Stimulated activated CD8-positive, alpha-beta memory T cell treated with anti-CD3 and anti-CD28 coated beads, Interleukin-7, amount 100 ng/mL, for 1 hour (primary cell): Measurements from ENCODE around the gene TUBA1A.
"Not testable (repeated sequence)": the region's sequence is repeated elsewhere in the genome, so short reads cannot be mapped to it uniquely, and the experiment has no call there.

Source experiments
- DNase-seq, 2 donors: peaks; one replicate each; pipeline ENCODE4 v3.0.0-alpha.2; 2020; ENCODE audit warnings: low read depth in 2 of 2

The TUBA1A gene

DNA sequence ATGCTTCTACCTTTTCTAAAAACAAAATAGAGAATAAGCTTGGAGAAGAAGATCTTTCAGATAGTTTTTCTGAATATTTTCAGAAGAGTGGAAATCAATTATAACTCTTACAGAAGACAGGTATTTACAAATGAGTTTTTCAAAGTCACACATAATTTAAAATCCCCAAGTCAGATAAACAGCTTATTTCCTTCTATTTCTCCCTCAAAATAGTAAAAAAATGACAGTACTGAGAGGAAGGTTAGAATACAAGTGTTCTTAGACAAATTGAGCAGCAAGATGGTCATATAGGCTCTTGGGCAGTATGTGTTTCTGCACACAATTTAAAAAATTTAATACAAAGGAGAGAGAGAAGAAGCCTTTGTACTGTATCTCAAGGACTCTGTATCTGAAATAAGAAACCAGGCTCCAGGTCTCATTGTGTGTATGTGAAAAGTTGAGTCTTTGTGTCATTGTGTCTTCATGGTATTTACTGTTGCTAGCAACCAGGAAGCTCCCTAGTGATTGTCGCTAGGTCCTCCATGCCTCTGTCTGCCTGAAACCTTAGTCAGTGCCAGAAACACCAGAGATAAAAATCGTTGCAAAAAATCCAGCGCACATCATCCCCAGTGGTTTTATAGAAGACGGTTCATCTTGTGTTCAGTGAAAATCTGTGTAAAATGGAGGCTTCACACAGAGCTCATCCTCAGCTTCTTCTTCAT is 12.9 kb upstream of the TUBA1A start:
- no peak for DNase-seq

DNA sequence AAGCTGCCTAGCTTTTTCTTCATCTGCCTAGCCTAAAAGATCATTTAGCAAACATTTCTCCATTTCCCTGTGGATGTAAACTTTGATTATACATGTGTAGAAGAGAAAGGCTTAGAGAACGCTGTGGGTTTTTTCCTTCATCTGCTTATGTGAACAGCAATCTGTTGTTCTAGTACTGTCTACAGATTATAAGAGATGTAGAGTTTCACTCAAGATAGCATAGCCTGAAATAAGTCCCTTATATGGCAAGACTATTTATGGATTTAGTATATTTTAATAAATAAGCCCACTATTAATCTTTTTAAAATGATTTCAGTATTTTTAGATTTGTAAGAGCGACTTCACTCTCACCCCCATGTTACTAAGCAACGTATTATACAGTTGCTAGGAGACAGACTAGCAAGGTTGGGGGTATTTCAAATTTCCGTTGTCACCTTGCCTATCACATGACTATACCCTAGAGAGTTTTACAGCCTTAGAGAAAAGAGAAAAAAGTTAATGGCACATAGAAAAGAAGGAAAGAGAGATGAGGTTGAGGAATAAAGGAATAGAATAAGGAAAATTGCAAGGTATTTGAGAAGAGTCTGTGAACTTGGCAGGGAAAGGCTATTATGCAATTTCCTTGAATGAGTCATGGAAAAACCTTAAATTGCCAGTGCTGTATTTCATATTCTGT is 12.2 kb upstream of the TUBA1A start:
- DNase-seq = no peak

DNA sequence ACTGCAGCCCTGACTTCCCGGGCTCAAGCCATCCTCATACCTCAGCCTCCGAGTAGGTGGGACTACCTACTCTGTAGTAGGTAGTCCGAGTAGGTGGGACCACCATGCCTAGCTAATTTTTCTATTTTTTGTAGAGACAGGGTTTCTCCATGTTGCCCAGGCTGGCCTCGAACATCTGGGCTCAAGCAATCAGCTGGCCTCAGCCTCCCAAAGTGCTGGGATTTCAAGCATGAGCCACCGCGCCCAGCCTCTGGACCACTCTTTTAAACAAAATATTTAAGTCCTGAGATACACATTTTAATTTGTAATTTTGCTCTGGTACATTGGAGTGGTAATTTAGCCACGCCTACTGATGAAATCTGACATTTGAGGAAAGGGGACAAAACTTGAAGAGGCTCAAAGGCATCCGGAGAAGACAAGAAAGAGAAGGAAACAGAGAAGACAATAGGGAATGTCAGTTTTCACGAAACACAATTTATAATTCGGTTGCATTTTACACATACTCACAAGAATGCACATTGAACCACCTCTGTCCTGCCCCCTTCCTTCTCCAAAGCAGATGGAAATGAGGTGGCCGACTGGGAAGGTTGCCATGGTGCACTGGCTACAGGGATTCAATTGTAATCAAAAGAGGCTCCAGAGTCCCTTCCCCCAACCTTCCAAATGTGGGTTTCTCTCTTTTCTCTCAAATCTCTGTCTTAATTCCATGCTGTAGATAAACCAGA is 9.7 kb upstream of the TUBA1A start:
- DNase-seq = no peak

DNA sequence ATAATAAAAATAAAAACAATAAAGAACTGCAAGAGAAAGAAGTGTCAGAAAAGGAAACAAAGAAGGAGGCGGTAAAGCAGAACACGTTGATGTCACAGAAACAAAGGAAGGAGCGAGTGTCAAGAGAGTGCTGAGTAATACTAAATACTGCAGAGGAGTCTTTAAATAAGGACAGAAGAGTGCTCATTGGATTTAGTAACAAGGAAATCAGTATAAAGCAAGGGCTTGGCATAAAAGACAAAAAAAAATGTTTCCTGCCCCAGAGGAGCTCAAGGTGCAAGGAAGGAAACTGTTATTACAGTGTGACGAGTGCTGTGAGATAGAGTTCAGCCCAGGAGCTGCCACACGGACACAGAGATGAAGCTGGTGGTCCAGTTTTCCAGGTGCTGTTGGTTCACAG is 8.4 kb upstream of the TUBA1A start:
- no peak for DNase-seq

DNA sequence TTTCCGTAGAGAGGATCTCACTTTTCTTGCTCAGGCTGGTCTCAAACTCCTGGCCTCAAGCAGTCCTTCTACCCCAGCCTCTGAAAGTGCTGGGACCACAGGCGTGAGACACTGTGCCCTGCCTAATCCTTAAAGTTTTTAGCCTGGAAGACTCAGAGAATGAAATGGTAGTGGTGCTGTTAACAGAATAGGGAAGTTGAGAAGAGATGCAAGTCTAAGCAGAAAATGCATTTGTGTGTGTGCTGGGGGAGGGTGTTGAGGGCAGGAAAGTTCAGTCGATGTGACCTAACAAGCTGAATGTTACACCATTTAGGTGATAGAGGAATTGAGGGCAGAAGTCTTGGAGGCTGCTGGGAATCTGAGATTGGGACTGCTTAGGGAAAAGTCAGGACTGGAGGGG is 6.9 kb upstream of the TUBA1A start:
- DNase-seq = no peak

DNA sequence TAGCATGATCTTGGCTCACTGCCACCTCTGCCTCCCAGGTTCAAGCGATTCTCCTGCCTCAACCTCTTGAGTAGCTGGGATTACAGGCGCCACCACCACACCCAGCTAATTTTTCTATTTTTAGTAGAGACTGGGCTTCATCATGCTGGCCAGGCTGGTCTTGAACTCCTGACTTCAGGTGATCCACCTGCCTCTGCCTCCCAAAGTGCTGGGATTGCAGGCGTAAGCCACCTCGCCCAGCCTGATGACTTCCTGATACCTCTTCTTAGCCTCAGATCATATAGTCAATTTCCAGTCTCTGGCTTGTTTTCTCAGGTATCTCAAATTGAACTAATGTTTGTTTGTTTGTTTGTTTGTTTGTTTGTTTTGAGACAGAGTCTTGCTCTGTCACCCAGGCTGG is 4.9 kb upstream of the TUBA1A start:
- DNase-seq = not testable (repeated sequence)

DNA sequence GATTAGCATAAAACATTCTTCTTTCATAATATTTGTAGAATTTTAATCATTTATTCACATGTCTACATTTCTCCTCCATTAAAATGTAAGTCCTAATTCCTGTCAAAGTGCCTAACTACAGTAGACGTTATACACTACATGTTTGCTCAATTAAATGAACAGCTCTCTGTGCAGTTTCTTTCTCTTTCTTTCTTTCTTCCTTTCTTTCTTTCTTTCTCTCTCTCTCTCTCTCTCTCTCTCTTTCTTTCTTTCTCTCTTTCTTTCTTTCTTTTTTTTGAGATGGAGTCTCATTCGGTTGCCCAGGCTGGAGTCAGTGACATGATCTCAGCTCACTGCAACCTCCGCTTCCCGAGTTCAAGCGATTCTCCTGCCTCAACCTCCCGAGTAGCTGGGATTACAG is 2.6 kb upstream of the TUBA1A start:
- DNase-seq = not testable (repeated sequence)

DNA sequence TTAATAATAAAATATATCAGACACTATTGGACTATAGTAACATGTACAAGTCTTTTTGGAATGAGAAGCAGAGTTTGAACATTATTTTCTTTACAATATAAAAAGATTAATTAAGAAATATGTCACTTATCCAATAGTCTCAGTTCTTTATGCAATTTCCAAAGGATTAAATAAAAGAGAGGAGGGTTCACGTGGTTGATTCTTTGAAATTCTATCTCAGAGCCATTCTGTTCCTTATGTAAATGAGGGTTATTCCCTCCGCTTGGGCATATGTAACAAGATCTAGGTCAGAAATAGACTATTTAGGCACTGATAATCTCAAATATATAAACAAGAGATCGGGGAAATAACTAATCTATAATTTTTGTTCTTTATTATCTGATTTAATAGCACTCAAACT is 2.1 kb upstream of the TUBA1A start:
- no peak for DNase-seq

DNA sequence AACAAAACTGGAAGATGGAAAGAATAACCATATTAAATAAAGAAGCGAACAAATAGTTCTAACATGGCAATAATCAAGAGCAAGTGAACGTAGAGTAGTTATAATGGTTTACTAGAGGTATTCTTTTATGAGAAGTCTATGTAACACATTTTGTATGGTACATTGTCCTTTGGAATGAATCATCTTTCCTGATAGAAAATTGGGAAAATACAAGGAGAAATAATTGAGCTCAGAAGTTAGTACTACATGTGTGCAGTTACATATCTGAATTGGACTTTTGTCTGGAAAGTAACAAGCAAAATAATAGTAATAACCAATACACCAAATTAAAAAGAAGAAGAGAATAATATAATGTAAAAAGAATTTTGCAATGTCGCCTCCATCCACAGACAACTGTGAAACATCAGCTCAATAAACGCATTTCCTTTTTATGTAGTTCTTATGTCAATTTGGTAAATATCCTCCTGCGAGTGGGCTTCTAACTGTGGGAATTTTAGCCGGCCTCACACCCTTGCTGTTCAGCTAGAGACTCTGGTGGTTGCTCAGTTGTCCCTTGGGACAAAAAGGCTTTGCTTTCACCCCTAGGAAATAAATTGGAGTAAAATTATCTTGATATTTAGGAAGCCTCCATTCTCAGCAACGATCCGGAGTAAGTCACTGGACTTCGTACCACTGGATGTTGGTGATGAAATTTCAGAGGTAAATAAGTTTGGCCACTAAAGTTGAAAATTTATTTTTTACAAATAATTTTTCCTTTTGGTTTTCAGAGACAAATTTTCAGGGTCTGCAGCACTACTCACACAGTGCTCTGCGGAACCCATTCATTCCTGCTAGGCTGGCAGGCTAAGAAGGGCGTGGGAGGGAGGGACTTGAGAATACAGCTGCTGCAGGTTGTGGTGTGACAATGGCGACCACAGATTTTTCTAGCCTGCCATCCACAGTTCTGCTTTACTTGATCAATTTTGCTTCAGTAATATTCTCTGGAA is 1.1 kb upstream of the TUBA1A start:
- no peak for DNase-seq

DNA sequence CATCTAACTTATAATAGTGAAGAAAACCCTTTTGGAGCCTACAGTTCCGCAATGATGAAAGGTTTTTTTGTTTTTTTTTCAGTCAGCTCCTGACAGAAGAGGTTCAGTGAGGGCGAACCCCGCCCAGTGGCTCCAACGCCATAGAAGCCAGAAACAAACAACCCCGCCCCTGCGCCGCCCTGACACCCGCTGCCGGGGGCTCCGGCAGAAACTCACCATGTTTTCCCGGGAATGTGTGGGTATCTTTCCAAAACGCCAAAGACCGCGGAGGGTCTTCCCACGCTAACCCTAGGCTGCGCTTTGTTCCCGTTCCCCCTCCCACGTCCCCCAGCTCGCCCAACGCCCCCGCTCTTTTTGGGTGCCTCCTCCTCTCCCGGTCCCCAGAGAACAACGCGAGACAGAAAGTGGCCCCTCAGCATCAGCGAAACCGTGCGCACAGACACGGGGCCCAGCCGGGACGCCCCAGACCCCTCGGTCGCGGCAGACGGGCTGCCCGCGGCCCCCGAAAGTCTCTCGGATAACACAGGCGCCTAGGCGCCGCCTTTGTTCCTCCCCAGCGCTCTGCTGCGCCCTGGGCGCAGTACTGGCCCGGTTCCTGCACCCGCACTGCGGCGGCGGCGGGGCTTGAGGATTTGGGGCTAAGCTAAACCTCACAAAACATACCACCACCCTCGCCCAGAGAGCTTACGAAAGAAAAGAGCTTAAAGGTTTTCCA is 522 bp downstream of the TUBA1A start:
- DNase-seq = peak; percentile 51 to 58

DNA sequence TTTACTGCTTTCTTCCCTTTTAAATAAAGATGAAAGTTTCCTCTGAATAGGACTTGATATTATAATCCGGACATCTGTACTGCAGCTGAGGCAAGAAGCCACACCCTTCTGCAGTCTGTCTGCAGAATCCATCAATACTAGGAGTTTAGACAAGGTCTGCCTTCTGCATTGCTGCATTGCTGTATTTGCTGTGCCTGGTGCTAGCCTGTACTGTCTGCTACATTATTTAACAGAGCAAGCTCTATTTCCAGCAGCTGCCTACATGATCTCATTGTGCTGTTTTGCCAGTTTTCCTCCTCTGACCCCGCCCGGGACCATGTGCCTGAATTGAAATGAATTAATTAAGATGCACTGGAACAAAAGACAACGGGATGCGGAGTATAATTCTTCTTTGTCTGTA is 1.7 kb downstream of the TUBA1A start:
- DNase-seq = no peak

DNA sequence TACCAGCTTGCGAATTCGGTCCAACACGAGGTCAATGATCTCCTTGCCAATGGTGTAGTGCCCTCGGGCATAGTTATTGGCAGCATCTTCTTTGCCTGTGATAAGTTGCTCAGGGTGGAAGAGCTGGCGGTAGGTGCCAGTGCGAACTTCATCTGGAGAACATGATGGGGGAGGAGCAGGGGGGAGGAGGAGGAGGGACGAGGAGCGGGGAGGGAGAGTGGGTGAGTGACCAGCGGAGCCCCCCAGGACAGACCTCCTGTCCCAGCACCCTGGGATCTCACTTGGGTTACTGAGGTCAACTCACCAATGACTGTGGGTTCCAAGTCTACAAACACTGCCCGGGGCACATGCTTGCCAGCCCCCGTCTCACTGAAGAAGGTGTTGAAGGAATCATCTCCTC is 2.6 kb downstream of the TUBA1A start:
- DNase-seq = not testable (repeated sequence)

DNA sequence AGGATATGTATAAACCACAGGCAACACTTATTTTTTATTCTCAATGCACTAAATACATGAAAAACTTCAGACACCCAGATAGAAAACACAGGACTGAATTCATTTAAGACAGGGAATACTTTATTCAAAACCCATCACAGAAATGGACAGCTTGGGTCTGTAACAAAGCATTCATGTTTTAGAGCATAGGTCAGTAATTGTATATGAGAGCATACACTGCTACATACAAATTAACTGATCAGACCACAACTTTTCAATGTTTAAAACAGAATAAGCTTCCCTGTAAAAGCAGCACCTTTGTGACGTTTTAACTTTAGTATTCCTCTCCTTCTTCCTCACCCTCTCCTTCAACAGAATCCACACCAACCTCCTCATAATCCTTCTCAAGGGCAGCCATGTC is 4.2 kb downstream of the TUBA1A start:
- DNase-seq = not testable (repeated sequence)

DNA sequence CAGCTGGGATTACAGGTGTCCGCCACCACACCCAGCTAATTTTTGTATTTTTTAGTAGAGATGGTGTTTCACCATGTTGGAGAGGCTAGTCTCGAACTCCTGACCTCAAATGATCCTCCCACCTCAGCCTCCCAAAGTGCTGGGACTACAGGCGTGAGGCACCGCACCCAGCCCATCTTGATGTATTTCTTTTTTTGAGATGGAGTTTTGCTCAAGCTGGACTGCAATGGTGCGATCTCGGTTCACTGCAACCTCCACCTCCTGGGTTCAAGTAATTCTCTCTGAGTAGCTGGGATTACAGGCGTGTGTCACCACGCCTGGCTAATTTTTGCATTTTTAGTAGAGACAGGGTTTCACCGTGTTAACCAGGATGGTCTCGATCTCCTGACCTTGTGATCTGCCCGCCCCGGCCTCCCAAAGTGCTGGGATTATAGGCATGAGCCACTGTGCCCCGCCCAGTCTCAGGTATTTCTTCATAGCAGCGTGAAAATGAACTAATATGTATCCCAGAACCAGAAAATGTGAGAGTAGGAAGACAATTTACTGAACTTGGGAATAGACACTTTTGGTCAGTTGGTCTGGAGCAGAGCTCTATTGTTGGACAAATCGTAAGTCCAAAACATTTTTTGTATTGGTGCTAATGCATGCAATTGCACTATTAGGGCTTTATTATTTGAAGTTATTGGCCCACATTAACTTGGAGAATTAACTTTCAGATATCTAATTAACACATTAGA is 5.5 kb downstream of the TUBA1A start:
- not testable (repeated sequence) for DNase-seq

DNA sequence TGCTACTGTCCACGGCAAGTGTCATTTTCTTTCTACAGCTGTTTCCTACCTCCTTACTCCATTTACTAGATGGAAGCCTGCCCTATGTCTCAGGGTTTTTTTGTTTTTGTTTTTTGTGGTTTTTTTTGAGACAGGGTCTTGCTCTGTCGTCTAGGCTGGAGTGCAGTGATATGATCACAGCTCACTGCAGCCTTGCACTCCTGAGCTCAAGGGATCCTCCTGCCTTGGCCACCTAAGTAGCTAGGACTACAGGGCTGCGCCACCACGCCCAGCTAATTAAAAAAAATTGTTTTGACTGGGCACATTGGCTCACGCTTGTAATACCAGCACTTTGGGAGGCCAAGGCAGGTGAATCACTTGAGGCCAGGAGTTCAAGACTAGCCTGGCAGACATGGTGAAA is 14.7 kb downstream of the TUBA1A start:
- no peak for DNase-seq

DNA sequence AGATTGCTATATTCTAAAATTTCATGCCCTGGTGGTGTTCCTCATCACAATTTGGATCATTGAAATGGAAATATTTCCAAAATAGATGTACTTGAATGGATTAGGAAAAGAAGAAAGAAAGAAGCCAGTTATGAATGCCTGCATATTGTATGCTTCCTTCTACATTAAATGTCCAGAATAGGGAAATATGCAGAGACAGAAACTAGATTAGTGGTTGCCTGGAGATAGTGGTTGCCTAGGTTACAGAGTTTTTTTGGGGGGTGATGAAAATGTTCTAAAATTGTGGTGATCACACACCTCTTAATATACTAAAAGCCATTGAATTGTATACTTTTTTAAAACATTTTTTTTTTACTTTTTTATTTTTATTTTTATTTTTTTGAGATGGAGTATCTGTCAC is 18.0 kb downstream of the TUBA1A start:
- no peak for DNase-seq

DNA sequence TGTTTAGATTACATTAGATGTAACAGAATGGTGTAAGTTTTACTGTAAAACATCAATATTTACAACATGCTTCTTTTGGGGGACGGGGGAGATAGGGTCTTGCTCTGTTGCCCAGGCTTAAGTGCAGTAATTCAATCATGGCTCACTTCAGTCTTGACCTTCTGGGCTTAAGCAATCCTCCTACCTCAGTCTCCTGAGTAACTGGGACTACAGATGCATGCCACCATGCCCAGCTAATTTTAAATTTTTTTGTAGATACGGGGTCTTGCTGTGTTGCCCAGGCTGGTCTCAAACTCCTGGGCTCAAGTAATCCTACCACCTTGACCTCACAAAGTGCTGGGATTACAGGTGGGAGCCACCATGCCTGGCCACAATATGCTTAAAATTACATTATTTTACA is 23.8 kb downstream of the TUBA1A start:
- DNase-seq = no peak

DNA sequence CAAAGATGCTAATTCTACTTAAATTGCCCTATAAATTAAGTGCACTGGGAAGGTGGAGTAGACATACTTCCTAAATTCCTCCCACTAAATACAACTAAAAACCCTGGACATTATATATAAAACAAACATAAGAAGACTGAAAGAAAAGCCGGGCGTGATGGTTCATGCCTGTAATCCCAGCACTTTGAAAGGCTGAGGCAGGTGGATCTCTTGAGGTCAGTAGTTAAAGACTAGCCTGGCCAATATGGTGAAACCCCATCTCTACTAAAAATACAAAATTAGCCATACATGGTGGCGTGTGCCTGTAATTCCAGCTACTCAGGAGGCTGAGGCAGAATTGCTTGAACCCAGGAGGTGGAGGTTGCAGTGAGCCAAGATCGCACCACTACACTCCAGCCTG is 27.0 kb downstream of the TUBA1A start:
- not testable (repeated sequence) for DNase-seq

DNA sequence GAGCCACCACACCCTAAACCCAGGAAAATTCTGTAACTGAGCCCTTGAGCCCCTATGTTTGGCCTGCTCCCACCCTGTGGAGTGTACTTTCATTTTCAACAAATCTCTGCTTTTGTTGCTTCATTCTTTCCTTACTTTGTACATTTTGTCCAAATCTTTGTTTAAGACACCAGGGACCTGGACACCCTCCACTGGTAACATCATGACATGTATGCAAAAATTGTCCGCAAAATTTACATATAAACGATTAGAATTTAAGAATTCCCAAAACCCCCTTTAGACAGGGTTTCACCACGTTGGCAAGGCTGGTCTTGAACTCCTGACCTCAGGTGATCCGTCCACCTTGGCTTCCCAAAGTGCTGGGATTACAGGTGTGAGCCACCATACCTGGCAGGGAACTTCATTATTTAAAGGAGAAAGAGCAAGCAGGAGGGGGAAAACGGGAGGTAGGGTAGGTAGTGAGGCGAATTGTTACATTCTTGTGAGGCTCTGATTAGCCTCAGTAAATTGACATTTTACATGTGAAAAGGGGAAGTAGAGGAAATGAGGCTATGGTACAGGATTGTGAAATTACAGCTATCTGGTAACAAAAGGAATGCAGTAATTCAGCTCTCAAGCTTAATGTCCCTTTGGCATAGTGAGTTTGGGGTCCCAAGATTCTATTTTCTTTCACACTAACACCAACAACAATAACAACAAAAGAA is 27.6 kb downstream of the TUBA1A start:
- no peak for DNase-seq

DNA sequence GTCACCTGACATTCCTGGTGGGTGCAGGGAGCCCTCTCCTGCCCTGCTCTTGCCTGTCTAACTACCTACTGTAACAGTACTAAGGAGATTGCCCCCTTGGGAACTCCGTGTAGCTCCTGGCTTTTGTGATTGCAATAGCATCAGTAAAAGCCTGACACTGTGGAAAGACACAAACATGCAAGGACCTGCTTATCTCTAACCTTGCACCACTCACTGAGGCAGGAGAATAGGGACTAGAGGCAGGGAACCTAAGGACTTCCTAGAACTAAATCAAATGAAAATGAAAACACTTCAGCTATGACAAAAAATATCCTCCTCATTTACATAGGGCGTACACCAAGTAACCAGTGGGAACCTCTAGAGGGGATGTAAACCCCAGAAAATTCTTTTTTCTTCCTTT is 28.5 kb downstream of the TUBA1A start:
- DNase-seq = no peak
